Fibroblast of the aortic adventitia (primary cell): Measurements from ENCODE around the gene ACTL8. TPM values are rescaled to one million over a fixed set of nuclear protein-coding genes. Genes with fewer than 3 reads are reported as not detected.

Source experiments
- DNase-seq: peaks from one replicate; pipeline ENCODE4 v3.0.0-alpha.2; 2010; ENCODE audit warnings: low read depth
- H3K4me3 ChIP-seq: 2 replicates; pipeline ENCODE4 v1.5.1; 2011; ENCODE audit warnings: low read depth, mild to moderate bottlenecking, control low read depth, low read length, moderate library complexity
- CTCF ChIP-seq: IDR thresholded peaks from 2 replicates; pipeline ENCODE4 v1.5.1; 2011; ENCODE audit warnings: mild to moderate bottlenecking, low read length, control low read depth, inconsistent platforms; ENCODE audit not compliant: insufficient read depth
- total RNA-seq: library from RNA; depleted of rRNA; stranded (reverse); fragments of >200 nt; gene quantifications from 2 replicates; pipeline ENCODE4 v1.2.3, GENCODE V29; 2012; ENCODE audit warnings: low replicate concordance

ACTL8 gene
- total RNA-seq, 1 donor, result not detected

GRCh38 chr1:17713993-17714392, 41.1 kb upstream of the ACTL8 start:
- no peak overlapping the region for H3K4me3 ChIP-seq
- no peak for TF ChIP-seq CTCF
- DNase-seq, result no peak

- H3K4me3 ChIP-seq, result no peak overlapping the region
- TF ChIP-seq CTCF, result no peak
- no peak for DNase-seq
Observed at GRCh38 chr1:17717594-17718535, 37.3 kb upstream of the ACTL8 start.

- DNase-seq, result peak; percentile 1
- TF ChIP-seq CTCF, result no peak
- no peak overlapping the region for H3K4me3 ChIP-seq
Observed at GRCh38 chr1:17719874-17720273, 35.3 kb upstream of the ACTL8 start.

- no peak for DNase-seq
- no peak for TF ChIP-seq CTCF
- H3K4me3 ChIP-seq, result no peak overlapping the region
Observed at GRCh38 chr1:17721444-17721843, 33.7 kb upstream of the ACTL8 start.

GRCh38 chr1:17723684-17724083, 31.4 kb upstream of the ACTL8 start:
- H3K4me3 ChIP-seq, result no peak overlapping the region
- DNase-seq, result no peak
- peak; percentile 3 for TF ChIP-seq CTCF

- no peak for DNase-seq
- no peak overlapping the region for H3K4me3 ChIP-seq
- TF ChIP-seq CTCF, result no peak
Observed at GRCh38 chr1:17724150-17724549, 31.0 kb upstream of the ACTL8 start.
